ENCODE results near the gene KIF12. TPM values are rescaled to one million over a fixed set of nuclear protein-coding genes. Genes with fewer than 3 reads are reported as not detected.
A peak's percentile ranks its signal among the peaks of the same experiment; 100 is the strongest.

KIF12 gene
- polyA plus RNA-seq, 3 donors = 129 to 148 (median 134) TPM

DNA sequence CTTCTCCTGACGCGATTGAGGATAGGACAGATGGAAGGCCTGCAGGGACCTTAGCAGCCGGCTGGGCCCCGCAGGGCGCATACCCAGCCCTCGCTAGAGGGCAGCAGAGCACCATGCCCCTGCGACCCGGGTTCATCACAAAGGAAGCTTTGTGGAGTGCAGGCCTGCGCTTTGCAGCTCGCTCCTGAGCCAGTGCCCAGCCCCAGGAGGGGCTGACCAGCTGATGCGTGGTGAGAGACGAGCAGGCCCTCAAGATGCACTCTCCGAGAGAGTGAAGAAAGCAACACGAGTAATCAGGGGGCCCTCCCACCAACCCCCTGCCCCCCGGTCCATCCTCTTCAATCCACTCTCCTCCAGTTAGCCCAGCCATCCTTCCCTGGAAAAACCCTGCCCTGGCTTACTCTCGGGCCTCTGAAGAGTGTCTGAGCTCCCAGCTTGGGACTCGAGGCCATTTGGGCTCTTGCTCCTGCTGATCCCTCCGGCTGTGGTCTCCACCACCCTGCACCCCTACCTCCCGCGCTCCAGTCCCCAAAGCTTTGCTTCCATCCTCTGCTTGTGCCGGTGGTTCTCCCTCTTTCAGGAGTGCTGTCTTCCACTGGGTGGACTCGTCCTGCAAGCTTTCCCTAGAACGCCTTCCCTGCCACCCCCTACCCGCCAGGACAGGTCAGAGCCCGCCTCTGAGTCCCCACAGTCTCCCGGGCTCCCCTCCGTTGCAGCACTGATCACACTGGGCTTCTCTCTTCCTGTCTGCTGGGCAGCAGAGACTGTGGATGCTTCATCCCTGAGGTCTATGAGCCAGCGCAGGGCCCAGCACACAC, 9.1 kb upstream of the KIF12 start:
- DNase-seq (ENCODE audit: low read depth in 3 of 3, low spot score in 2 of 3) = peak in 1 of 3 donors; percentile 71

DNA sequence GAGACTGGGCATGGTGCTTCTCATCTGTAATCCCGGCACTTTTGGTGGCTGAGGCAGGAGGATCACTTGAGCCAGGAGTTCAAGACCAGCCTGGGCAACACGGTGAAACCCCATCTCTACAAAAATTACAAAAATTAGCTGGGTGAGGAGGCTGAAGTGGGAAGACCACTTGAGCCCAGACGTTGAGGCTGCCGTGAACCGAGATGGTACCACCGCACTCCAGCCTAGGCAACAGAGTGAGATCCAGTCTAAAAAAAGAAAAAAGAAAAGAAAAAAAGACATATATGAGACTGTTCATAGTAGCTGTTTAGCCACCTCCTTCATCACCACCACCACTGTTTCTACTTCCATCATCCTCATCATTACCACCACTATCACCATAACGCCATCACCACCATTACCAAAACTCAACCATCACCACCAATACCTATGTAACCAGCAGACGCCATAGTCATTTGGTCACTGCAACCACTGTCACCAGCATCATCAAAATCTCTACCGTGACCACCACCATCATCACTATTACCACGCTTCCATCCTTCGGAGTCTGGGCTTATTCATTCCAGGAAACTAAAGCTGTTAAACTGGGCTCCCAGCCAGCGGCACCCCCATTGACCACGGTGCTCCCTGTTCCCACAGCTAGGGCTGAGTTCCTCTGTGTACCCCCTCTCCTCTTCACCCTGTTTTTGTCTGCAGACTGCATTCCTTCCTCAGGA, 8.4 kb upstream of the KIF12 start:
- DNase-seq (ENCODE audit: low read depth in 3 of 3, low spot score in 2 of 3) = no peak

DNA sequence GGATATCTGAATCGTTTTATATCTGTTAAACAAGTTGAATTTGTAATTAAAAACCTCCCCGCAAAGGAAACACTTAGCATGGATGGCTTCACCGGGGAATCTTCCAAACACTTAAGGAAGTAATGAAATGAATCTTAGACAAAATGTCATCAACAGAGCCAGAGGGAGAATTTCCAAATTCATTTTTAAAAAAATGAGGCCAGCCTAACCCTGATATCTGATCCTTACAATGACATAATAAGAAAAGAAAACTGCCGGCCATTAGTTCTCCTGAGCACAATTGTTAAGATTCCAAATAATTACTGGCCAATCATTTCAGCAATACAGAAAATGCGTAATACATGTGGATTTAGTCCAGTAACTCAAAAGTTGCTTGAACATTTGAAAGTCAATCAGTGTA, 6.1 kb upstream of the KIF12 start:
- DNase-seq (ENCODE audit: low read depth in 3 of 3, low spot score in 2 of 3) = no peak

DNA sequence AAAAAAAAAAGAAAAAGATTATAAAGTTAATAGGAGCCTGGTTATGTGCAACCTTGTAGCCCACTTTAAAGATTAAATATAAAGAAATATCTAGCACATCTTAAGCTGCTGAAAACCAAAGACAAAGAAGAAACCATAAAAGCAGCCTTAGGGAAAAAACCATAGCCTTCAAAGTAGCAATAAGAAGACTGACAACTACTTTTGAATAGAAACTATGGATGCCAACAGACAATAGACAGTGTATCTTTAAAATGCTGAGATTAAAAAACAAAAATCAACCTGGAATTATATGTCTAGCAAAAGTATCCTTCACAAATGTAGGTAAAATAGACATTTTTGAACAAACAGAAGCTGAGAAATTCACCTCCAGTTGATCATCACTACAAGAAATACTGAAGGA, 3.4 kb upstream of the KIF12 start:
- DNase-seq (ENCODE audit: low read depth in 3 of 3, low spot score in 2 of 3) = no peak

DNA sequence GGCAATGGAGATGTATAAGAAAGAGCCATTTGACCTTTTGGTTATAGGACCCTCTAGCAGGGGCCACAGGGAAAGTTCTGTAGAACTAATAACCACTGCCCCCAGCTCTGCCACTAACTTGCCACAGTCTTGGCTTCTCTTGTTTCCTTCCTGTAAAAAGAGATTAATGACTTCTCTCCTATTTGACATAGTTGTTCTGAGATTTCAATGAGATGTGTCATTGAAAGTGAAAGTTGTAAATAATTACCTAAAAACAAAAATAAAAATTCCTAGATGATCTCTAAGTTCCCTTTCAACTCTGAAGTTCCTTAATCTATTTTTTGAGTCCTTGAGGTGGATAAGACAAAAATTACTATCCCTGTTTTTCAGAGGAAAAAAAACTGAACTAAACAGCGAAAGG, 1.4 kb upstream of the KIF12 start:
- no peak for DNase-seq (ENCODE audit: low read depth in 3 of 3, low spot score in 2 of 3)

DNA sequence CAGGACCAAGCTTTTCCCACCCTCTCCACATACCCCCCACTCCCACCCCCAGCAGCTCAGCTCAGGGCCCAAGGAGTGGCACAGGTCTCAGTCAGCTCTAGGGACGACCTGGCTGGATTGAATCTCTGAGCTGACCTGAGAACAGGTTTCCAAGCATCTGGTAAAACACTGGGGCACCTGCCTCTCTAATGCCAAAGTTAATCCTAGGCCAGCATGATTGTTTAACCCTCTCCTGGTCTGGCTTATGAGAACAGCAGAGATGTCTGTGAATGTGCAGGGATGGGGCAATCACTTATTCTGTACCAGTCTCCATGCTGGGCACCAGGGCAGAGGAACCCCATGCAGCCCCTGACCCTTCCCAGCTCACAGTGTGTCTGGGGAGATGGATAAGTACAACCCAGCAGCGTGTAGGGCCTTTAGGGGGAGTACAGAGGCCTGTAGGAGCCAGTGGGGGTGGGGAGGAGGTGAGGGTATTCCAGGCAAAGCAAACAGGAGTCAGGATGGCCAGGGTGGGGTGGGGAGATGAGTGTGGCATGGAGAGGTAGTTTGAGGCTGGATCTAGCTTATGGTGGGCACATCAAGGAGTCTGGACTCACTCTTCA, 678 bp upstream of the KIF12 start:
- DNase-seq (ENCODE audit: low read depth in 3 of 3, low spot score in 2 of 3) = no peak

DNA sequence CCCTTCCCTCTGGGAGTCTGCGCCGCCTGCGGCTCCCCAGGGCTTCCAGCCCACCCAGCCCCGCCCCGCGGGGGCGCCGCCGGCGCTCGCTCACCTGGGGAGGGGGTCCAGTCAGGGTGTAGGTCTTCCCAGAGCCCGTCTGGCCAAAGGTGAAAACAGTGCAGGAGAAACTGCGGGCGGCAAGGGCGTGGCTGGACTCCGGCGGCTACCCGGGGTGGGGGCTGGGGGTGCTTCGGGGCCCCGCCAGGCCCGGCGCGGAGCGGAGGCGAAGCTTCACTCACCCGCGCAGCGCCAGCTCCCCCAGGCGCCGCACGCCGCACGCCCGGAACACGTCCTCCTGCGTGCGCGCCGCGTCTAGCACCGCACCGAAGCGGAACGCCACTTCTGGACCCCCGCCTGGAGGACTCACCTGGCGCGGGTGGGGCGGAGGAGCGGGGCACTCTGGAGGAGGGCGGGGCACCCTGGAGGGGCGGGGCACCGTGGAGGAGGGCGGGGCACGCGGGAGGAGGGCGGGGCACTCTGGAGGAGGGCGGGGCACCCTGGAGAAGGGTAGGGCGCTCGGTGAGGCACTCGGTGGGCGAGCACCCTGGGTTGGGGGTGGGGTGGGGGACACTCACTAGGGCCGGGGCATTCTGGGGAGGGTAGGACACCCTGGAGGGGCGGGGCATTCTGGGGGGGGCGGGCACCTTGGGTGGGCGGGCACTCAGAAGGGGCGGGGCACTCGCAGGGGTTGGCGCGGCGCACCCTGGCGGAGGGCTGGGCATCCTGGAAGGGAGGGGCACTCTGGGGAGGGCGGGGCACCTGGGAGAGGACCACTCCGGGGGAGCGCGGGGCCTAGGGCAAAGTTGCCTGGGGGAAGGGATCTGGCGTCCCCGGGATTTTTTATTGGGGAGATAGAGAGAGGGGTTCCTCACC, 814 bp downstream of the KIF12 start:
- no peak for DNase-seq (ENCODE audit: low read depth in 3 of 3, low spot score in 2 of 3)

DNA sequence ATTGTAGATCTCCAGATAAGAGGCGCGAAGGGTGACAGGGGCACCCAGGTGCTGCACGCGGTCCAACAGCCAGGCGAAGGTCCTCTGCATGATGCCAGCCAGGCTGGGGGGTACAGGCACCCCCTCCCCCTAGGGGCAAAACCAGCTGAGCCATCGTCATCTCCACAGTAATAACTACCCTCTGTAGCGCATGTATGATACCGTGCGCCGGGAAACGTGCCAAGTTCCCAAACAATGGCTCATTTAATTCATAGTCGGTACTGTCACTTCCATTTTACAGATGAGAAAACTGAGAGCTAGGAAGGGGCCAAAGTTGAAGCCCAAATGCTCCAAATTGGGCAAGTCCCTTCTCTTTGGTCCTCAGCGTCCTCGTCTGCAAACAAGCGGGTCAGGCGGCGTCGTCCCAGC, 1.5 kb downstream of the KIF12 start:
- DNase-seq (ENCODE audit: low read depth in 3 of 3, low spot score in 2 of 3) = no peak

DNA sequence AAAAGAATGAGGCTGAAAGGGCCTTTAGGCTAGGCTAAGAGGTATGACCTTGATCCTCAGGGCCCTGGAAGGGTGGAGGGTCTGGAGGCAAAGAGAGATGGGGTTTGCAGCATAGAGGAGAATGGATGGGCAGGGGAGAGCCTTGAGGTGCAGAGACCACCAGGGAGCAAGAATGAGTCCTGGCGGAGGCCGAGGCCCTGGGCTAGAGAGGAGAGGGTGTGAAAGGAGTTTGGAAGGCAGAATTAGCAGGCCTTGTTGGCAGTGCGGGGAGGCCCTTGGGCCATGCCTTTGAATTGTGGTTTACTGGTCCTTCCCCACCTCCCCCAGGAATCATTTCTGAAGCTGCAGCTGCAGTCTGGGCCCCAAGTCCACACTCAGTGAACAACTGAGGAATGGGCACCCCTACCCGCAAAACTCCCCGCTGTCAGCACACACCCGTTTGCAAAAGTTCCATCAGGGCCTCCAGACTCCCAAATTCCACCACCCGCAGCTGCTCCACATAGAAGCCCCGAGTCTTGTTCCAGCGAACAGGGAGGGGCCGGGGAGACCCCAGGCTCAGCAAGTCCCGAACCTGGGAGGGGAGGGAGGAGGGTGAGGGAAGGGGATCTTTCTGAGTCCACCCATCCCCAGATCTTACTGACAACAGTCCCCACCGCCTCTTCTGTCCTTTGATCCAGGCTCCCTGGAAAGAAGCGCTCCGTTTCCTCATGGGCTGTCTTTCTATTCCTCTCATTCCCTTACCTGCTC, 2.1 kb downstream of the KIF12 start:
- DNase-seq (ENCODE audit: low read depth in 3 of 3, low spot score in 2 of 3) = no peak

DNA sequence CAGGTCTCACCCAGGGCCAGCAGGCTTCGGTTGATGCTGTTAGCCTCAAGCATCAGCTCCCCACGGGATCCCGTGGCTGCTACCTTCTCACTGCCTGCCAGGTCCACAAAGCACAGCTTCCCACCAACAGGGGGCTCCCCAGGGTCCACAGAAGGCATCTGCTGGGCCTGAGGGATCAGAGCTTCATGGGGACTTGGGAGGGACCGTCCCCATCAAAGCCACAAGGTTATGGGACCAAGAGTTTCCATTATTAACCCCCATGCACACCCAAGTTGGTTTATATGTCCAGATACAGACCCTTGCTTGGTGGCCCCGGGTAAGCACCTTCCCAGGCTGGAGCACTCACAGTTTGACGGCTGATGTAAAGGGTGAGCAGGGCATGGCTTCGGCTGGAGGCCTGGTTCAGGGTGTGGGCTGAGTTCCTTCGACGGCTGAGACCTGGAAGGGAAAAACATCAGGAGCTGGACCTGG, 3.0 kb downstream of the KIF12 start:
- DNase-seq (ENCODE audit: low read depth in 3 of 3, low spot score in 2 of 3) = no peak

DNA sequence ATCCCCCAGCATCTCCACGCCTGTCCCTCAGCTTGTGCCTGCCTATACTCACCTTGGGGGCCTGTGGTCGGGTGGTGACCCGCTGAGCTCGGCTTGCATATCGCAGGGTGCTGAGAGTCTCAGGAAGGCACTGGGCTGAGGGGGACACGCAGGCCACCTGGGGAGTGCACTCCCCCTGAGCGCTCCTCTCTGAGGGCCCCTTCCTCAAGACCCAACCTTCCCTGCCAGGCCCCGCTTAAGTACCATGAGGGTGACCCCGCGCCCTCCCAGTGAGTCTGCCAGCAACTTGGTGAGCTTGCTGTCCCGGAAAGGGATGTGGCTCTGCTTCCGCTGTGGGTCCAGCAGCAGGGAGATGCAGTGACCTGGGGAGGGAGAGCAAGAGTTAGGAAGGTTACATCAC, 4.1 kb downstream of the KIF12 start:
- DNase-seq (ENCODE audit: low read depth in 3 of 3, low spot score in 2 of 3) = no peak

DNA sequence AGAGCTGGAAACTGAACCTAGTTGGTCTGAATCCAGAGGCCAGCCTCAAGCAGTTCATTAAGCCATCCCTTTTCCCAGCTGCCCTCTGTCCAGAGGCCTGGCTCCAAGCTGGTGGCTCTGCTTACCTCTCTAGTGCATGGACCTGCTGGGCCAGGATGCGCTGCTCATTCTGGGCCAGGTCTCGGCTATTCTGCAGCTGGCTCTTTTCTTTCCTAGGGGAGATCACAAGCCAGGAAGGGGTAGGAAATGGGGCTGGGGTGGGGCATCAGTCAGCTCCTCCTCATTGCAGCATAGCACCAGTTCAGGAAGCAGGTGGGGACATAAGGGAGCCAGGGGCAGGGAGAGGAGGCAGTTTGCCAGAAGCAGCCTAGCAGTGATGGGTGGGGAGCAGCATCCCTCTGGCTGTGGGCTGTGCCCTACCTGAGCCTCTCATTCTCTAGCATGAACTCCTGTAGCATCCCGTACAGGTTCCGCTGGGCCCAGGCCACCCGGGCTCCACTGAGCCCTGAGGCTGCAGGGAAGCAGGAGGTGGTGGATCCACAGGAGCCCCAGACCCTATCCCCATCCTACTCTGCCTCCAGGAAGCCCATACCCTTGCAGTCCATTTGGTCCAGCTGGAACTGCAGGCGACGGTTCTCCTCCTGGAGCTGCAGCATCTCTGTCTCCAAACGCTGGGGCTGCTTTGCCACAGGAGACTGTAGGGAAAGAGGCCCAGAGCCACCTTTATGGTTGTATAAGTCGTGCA, 5.2 kb downstream of the KIF12 start:
- DNase-seq (ENCODE audit: low read depth in 3 of 3, low spot score in 2 of 3) = no peak

DNA sequence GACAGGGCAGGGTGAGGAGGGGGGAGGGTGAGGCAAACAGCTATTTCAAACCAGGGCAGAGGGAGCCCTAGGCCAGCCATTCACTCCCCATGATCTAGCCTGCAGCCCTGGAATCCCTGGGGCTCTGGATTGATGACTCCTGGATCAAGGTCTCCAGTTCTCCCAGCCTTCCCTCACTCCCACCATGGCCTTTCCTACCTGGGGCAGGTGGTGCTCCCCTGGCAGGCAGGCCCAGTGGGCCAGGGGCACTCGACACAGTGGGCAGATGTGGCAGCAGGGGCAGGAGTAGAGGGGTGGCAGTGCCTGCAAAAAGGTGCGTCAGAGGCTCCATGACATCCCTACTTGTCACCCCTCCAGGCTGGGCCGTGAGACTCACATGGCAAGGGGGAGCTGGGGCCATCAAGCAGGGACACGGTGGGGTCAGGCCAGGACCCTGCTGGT, 6.0 kb downstream of the KIF12 start:
- DNase-seq (ENCODE audit: low read depth in 3 of 3, low spot score in 2 of 3) = no peak

DNA sequence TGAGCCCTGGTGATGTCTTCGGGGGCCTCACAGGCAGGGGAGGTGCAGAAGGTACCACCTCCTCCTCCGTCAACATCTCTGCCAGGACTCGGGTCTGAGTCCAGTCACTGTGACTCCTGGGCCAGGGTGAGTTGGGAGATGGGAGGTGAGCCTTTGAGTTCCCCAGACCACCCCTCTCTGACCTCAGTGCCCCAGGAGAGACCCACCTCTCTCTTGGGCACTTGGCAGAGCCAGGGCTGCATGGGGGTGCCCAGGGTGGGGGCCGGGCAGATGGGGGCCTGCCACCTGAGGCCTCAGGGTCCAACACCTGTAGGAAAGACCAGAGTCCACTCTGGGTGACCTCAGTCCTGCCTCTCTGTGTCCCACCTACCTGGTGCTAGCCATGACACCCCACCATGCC, 6.8 kb downstream of the KIF12 start:
- no peak for DNase-seq (ENCODE audit: low read depth in 3 of 3, low spot score in 2 of 3)

DNA sequence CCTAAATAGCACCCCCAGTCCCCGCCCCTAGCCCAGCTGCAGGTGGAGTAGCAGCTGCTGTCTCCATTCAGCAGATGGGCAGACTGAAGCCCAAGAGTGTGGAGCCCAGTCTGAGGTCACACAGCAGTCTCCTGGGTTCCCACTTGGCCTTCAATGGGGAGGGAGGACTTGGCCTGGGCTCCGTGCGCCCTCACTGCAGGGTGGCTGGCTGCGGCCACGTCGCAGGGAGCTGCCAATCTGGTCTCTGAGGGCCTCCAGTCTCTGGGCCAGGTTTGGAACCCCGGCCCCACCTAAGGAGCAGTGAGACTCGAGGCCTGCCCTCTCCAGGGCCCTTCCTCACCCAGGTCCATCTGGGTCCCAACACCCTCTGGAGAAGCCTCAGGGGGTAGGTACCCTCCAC, 7.4 kb downstream of the KIF12 start:
- no peak for DNase-seq (ENCODE audit: low read depth in 3 of 3, low spot score in 2 of 3)

DNA sequence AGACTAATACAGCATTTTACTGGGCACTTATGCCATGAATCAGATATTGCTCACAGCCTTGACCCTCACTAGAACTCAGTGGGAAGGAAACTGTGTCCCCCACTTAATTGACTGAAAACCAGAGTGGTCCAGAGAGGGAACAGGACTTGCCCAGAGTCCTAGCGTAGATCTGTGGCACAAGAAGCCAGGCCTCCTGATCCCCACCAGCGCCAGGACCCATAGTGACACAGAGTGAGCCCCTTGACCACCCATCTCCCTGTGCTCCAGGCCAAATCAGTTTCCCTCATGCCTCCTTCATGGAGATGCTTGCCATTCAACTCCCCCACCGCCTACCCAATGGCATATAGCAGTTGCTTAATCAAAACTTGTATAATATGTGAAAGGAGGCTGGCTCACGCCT, 8.3 kb downstream of the KIF12 start:
- DNase-seq (ENCODE audit: low read depth in 3 of 3, low spot score in 2 of 3) = no peak

DNA sequence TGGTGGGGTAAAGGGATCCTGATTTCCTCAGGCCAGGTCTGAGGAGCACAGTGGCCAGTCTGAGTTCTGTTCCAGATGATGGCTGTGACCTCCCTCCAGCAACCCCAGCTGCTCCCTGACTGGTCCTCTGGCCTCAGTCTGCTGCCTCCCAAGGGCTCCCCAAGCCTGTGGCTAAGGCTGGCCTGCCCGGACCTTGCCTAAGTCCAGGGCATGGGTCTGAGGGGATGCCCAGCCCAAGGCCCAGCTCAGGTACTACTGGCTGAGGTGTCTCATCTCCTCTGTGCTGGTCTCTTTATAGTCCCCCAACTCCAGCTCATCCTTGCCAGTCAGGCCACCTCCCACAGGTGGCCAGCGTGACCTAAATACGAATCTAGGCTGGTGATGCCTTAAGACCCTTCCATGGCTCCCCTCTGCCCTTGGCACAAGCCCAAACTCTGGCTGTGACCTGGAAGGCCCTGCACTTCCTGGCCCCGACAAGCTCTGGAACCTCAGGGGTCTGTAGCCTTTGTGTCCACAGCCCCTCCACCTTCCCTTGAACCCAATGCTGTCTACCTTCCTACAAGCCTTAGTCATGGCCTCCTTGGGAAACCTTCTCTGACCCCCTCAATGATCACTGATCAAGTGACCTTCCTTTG, 9.8 kb downstream of the KIF12 start:
- DNase-seq (ENCODE audit: low read depth in 3 of 3, low spot score in 2 of 3) = no peak

DNA sequence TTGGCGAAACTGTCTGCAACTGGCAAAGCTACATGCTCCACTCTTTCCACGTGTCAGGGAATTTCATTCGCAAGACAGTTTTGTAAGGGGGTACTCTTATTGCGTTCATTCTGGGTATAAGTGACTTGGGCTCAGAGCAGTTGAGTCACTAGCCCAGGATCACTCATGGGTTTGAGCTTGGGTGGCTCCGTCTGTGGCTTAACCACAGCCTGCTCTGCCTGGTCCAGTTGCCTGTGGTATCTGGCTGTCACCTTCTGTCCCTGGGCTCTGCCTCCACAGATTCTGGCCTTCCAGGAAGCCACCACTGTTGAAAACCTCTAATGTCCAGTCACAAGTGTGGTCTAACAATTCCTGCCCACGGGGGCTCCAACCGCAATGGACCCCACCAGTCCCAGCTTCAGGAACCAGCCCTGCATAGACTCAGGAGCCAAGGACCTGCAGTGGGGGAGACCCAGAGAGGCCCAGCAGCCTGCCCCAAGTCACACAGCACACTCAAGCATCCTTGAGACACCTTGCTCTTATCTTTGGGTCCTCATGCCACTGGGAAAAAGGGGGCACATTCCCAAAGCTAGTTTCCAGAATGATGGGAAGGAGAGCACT, 10.4 kb downstream of the KIF12 start:
- DNase-seq (ENCODE audit: low read depth in 3 of 3, low spot score in 2 of 3) = no peak

Measured in right renal cortex interstitium (tissue), 3 donors.